ENCODE results near the gene MARS1. TPM values are rescaled to one million over a fixed set of nuclear protein-coding genes. Genes with fewer than 3 reads are reported as not detected.

Gene MARS1
- total and polyA plus RNA-seq, 5 experiments from 2014 or later = 81.0 to 386 (median 93.5) TPM

GRCh38 chr12:57452181-57452936 is 35.5 kb upstream of the MARS1 start:
- ATAC-seq (no peak), DNase-seq (no peak)
- H3K27me3 Mint-ChIP-seq = no peaks in the 10 kb centered on the region
- no peak overlapping the region for H3K4me3 Mint-ChIP-seq
- POLR2A ChIA-PET = interaction anchor here (0.5 to 1.3 kb wide), 4 partner anchors 10 to 191 kb away, joined by 3 read pairs; no protein-coding TSS in a partner anchor
- no peaks in the 10 kb centered on the region for H3K9me3 Mint-ChIP-seq
- H3K4me1 Mint-ChIP-seq = peaks cover 7 to 14% (median 7%) of the 10 kb centered on the region in 4 donors
- H3K36me3 Mint-ChIP-seq = no peaks in the 10 kb centered on the region
- no peak overlapping the region for H3K27ac Mint-ChIP-seq

- Mint-ChIP-seq H3K4me3 (no peak overlapping the region), H3K27me3 (no peaks in the 10 kb centered on the region), H3K36me3 (no peaks in the 10 kb centered on the region), H3K27ac (no peak overlapping the region), H3K9me3 (no peaks in the 10 kb centered on the region), H3K4me1 (peaks cover 7 to 14% (median 8%) of the 10 kb centered on the region in 4 donors)
- ATAC-seq = peak; percentile 29 to 33
- POLR2A ChIA-PET = interaction anchor here (0.6 to 1.3 kb wide), 6 partner anchors 24 to 218 kb away, joined by 3 read pairs; no protein-coding TSS in a partner anchor
- peak in 3 of 10 donors; percentile 22 to 64 (median 28) for DNase-seq
Observed at GRCh38 chr12:57452937-57453509, 34.8 kb upstream of the MARS1 start.

- Mint-ChIP-seq H3K4me1 (peaks cover 13 to 21% (median 18%) of the 10 kb centered on the region in 4 donors), H3K4me3 (no peak overlapping the region), H3K27ac (peak overlapping the region in 1 of 10 donors; percentile 17), H3K27me3 (no peaks in the 10 kb centered on the region), H3K9me3 (no peaks in the 10 kb centered on the region), H3K36me3 (no peaks in the 10 kb centered on the region)
- POLR2A ChIA-PET = no interaction called here
- DNase-seq = no peak
- ATAC-seq = no peak
Observed at GRCh38 chr12:57454213-57454565, 33.7 kb upstream of the MARS1 start.

- H3K27ac Mint-ChIP-seq = peak within 1 kb of the TSS in 5 of 10 donors; percentile 9 to 89 (median 57)
- DNase-seq (no peak), ATAC-seq (no peak)
- no peaks in the 10 kb centered on the region for H3K9me3 Mint-ChIP-seq
- POLR2A ChIA-PET = interaction anchor here (0.6 to 2.0 kb wide), 4 partner anchors 23 to 1348 kb away, joined by 3 to 14 read pairs (median 5); partner anchors contain the start of gene ARHGAP9
- peaks cover 18 to 27% (median 22%) of the 10 kb centered on the region in 4 donors for H3K4me1 Mint-ChIP-seq
- no peaks in the 10 kb centered on the region for H3K27me3 Mint-ChIP-seq
- no peaks in the 10 kb centered on the region for H3K36me3 Mint-ChIP-seq
- peak within 1 kb of the TSS; percentile 52 to 85 (median 72) for H3K4me3 Mint-ChIP-seq
Observed at GRCh38 chr12:57454566-57455373, 33.1 kb upstream of the MARS1 start, which contains the start of gene INHBE. TSS of gene INHBE (plus strand) at chr12:57455307. CDS start at chr12:57455537, 230 bp downstream.

GRCh38 chr12:57455374-57456144 is 32.3 kb upstream of the MARS1 start:
- Mint-ChIP-seq H3K4me3 (peak overlapping the region; percentile 52 to 85 (median 72)), H3K27ac (peak overlapping the region in 4 of 10 donors; percentile 31 to 89 (median 61))

GRCh38 chr12:57456145-57456700 is 31.6 kb upstream of the MARS1 start:
- DNase-seq (peak in 7 of 10 donors; percentile 33 to 73 (median 55)), ATAC-seq (peak; percentile 15 to 25)
- Mint-ChIP-seq H3K27me3 (peaks cover 0 to 3% (median 0%) of the 10 kb centered on the region in 5 donors), H3K4me1 (peaks cover 25 to 41% (median 30%) of the 10 kb centered on the region in 4 donors), H3K4me3 (peak overlapping the region; percentile 52 to 85 (median 72)), H3K36me3 (no peaks in the 10 kb centered on the region), H3K27ac (peak overlapping the region in 5 of 10 donors; percentile 5 to 89 (median 31)), H3K9me3 (no peaks in the 10 kb centered on the region)
- POLR2A ChIA-PET = interaction anchor here (0.6 to 2.0 kb wide), 4 partner anchors 20 to 26 kb away, joined by 3 to 14 read pairs (median 5); partner anchors contain the start of gene ARHGAP9

More at GRCh38 chr12:57455374-57456144, 32.3 kb upstream of the MARS1 start:
- no peaks in the 10 kb centered on the region for H3K9me3 Mint-ChIP-seq
- H3K27me3 Mint-ChIP-seq = peaks cover 0 to 3% (median 0%) of the 10 kb centered on the region in 5 donors
- ATAC-seq = no peak
- DNase-seq = no peak
- peaks cover 22 to 35% (median 27%) of the 10 kb centered on the region in 4 donors for H3K4me1 Mint-ChIP-seq
- H3K36me3 Mint-ChIP-seq = no peaks in the 10 kb centered on the region
- POLR2A ChIA-PET = interaction anchor here (0.6 to 2.0 kb wide), 4 partner anchors 24 to 1349 kb away, joined by 3 to 14 read pairs (median 5); partner anchors contain the start of gene ARHGAP9

GRCh38 chr12:57456737-57457490 is 31.0 kb upstream of the MARS1 start:
- DNase-seq (no peak), ATAC-seq (no peak)
- peak overlapping the region in 5 of 10 donors; percentile 33 to 92 (median 67) for H3K27ac Mint-ChIP-seq
- POLR2A ChIA-PET = interaction anchor here (0.6 to 7.5 kb wide), 3 partner anchors 20 to 24 kb away, joined by 3 to 133 read pairs (median 14); partner anchors contain the start of gene ARHGAP9
- H3K36me3 Mint-ChIP-seq = no peaks in the 10 kb centered on the region
- peaks cover 27 to 48% (median 35%) of the 10 kb centered on the region in 4 donors for H3K4me1 Mint-ChIP-seq
- H3K27me3 Mint-ChIP-seq = peaks cover 0 to 3% (median 0%) of the 10 kb centered on the region in 5 donors
- no peaks in the 10 kb centered on the region for H3K9me3 Mint-ChIP-seq
- H3K4me3 Mint-ChIP-seq = no peak overlapping the region

GRCh38 chr12:57458665-57459054 is 29.2 kb upstream of the MARS1 start:
- Mint-ChIP-seq H3K27ac (peak overlapping the region; percentile 92 to 99 (median 97)), H3K4me1 (peaks cover 32 to 64% (median 44%) of the 10 kb centered on the region in 4 donors), H3K4me3 (peak overlapping the region; percentile 80 to 99 (median 96)), H3K36me3 (no peaks in the 10 kb centered on the region), H3K9me3 (no peaks in the 10 kb centered on the region), H3K27me3 (peaks cover 0 to 3% (median 0%) of the 10 kb centered on the region in 5 donors)
- POLR2A ChIA-PET = interaction anchor here (0.5 to 7.5 kb wide), 18 partner anchors 11 to 906 kb away, joined by 3 to 133 read pairs (median 4); partner anchors contain the start of genes ARHGAP9, ARHGEF25, B4GALNT1 and DDIT3
- no peak for ATAC-seq
- no peak for DNase-seq

GRCh38 chr12:57459055-57459749 is 28.7 kb upstream of the MARS1 start:
- Mint-ChIP-seq H3K9me3 (no peaks in the 10 kb centered on the region), H3K27ac (peak overlapping the region; percentile 92 to 99 (median 97)), H3K36me3 (no peaks in the 10 kb centered on the region), H3K27me3 (peaks cover 0 to 3% (median 0%) of the 10 kb centered on the region in 5 donors), H3K4me1 (peaks cover 32 to 64% (median 44%) of the 10 kb centered on the region in 4 donors), H3K4me3 (peak overlapping the region; percentile 80 to 99 (median 96))
- ATAC-seq = peak; percentile 71 to 88
- DNase-seq = peak; percentile 82 to 98 (median 96)
- POLR2A ChIA-PET = interaction anchor here (0.6 to 7.5 kb wide), 16 partner anchors 11 to 347 kb away, joined by 3 to 133 read pairs (median 4); partner anchors contain the start of genes ARHGAP9, ARHGEF25, B4GALNT1 and DDIT3

All from naive thymus-derived CD8-positive, alpha-beta T cell (primary cell).